SK-N-SH (cell line): ENCODE data around the gene PRSS56. TPM values are rescaled to one million over a fixed set of nuclear protein-coding genes. Genes with fewer than 3 reads are reported as not detected.

Experiments
- CTCF ChIA-PET: fragments of 300-600, 350-600 bp; formaldehyde crosslinking; extraction: SDS; loops from one replicate; lab custom pipeline; 2021; lab: Yijun Ruan, JAX
- POLR2A ChIA-PET: fragments of 350-600 bp; sonication (Branson Sonifier 250); formaldehyde crosslinking; extraction: SDS; loops from one replicate; lab custom pipeline; 2020; ENCODE audit warnings: antibody characterized with exemption, inconsistent platforms; lab: Yijun Ruan, JAX
- DNase-seq: peaks from one replicate; pipeline ENCODE4 v3.0.0; 2012
- H2AFZ ChIP-seq: fragments of 200-600 bp; sonication (generic); 2 replicates; pipeline ENCODE4 v1.8.1; 2016; ENCODE audit warnings: antibody characterized with exemption, mild to moderate bottlenecking, low read depth
- H3F3A ChIP-seq: fragments of 200-600 bp; sonication (generic); replicated peaks from 2 replicates; pipeline ENCODE3; 2016; ENCODE audit warnings: antibody characterized with exemption, mild to moderate bottlenecking; ENCODE audit not compliant: insufficient read depth
- H3K27ac ChIP-seq, 2 experiments: fragments of 200-500 bp in 1 of 2; fragments of 200-600 bp in 1 of 2; sonication (Bioruptor generic) in 1 of 2; sonication (generic), shearing (Covaris generic) in 1 of 2; 2 replicates each; pipeline versions ENCODE4 v1.5.1 to v1.6.1; 2014 to 2016; ENCODE audit warnings: low read depth in 2 of 2, inconsistent platforms in 1 of 2, low read length in 1 of 2, mild to moderate bottlenecking in 1 of 2, mixed read lengths in 1 of 2
- H3K27me3 ChIP-seq: fragments of 200-600 bp; sonication (generic), shearing (Covaris generic); 2 replicates; pipeline ENCODE4 v1.6.1; 2016; ENCODE audit warnings: mixed run types; ENCODE audit not compliant: insufficient read depth
- H3K36me3 ChIP-seq, 2 experiments: fragments of 200-500 bp in 1 of 2; fragments of 200-600 bp in 1 of 2; sonication (Bioruptor generic) in 1 of 2; sonication (generic) in 1 of 2; replicated peaks in 1 of 2; 2 replicates each; pipeline versions ENCODE3 to v1.5.1; 2014 to 2016; ENCODE audit warnings: low read length in 1 of 2, mild to moderate bottlenecking in 1 of 2; ENCODE audit not compliant: insufficient read depth in 2 of 2, control insufficient read depth in 1 of 2
- H3K4me1 ChIP-seq, 2 experiments: fragments of 200-500 bp in 1 of 2; fragments of 200-600 bp in 1 of 2; sonication (Bioruptor generic) in 1 of 2; sonication (generic), shearing (Covaris generic) in 1 of 2; 2 replicates each; pipeline versions ENCODE4 v1.5.1 to v1.6.1; 2014 to 2016; ENCODE audit warnings: low read depth in 1 of 2, low read length in 1 of 2, mixed run types in 1 of 2; ENCODE audit not compliant: insufficient read depth in 2 of 2, control insufficient read depth in 1 of 2
- H3K4me2 ChIP-seq: fragments of 200-600 bp; sonication (generic), shearing (Covaris generic); 2 replicates; pipeline ENCODE4 v1.6.1; 2017; ENCODE audit warnings: mixed run types
- H3K4me3 ChIP-seq, 2 experiments: fragments of 200-500 bp in 1 of 2; fragments of 200-600 bp in 1 of 2; sonication (Bioruptor generic) in 1 of 2; sonication (generic), shearing (Covaris generic) in 1 of 2; 2 replicates each; pipeline versions ENCODE4 v1.5.1 to v1.8.1; 2014 to 2016; ENCODE audit warnings: low read depth in 2 of 2, inconsistent platforms in 1 of 2, low read length in 1 of 2, mild to moderate bottlenecking in 1 of 2, mixed read lengths in 1 of 2, moderate library complexity in 1 of 2
- H3K79me2 ChIP-seq: fragments of 200-600 bp; sonication (generic); 2 replicates; pipeline ENCODE4 v1.8.1; 2017; ENCODE audit warnings: mild to moderate bottlenecking; ENCODE audit not compliant: insufficient read depth
- H3K9ac ChIP-seq: fragments of 200-600 bp; sonication (generic); 2 replicates; pipeline ENCODE4 v1.6.1; 2017; ENCODE audit warnings: mixed run types
- H3K9me2 ChIP-seq: fragments of 200-600 bp; sonication (generic); 2 replicates; pipeline ENCODE4 v1.6.1; 2017; ENCODE audit warnings: mixed run types
- H3K9me3 ChIP-seq: fragments of 200-600 bp; sonication (generic); 2 replicates; pipeline ENCODE4 v1.6.1; 2017; ENCODE audit warnings: mixed run types, mild to moderate bottlenecking, moderate library complexity
- H4K20me1 ChIP-seq: fragments of 200-600 bp; sonication (generic); 2 replicates; pipeline ENCODE4 v1.6.1; 2017; ENCODE audit warnings: mild to moderate bottlenecking, mixed run types; ENCODE audit not compliant: insufficient read depth
- CHD2 ChIP-seq: fragments of 150-350 bp; IDR thresholded peaks from 2 replicates; pipeline ENCODE4 v1.6.1; 2018; ENCODE audit warnings: low read length; ENCODE audit not compliant: partially characterized antibody
- ELF1 ChIP-seq: IDR thresholded peaks from 2 replicates; pipeline ENCODE4 v1.4.0; 2012
- FOSL2 ChIP-seq: IDR thresholded peaks from 2 replicates; pipeline ENCODE4 v1.4.0; 2012; ENCODE audit warnings: low read depth, mild to moderate bottlenecking, moderate library complexity, borderline replicate concordance
- FOXM1 ChIP-seq: IDR thresholded peaks from 2 replicates; pipeline ENCODE4 v1.4.0; 2012; ENCODE audit warnings: low read depth, mild to moderate bottlenecking
- GABPA ChIP-seq: IDR thresholded peaks from 2 replicates; pipeline ENCODE4 v1.4.0; 2012; ENCODE audit warnings: low read depth, mild to moderate bottlenecking
- MXI1 ChIP-seq: IDR thresholded peaks from 2 replicates; pipeline ENCODE4 v1.6.1; 2012; ENCODE audit warnings: mild to moderate bottlenecking, low read depth, low read length, improper control_type of control experiment
- NFIC ChIP-seq: IDR thresholded peaks from 2 replicates; pipeline ENCODE4 v1.4.0; 2012; ENCODE audit warnings: borderline replicate concordance
- POLR2AphosphoS5 ChIP-seq: IDR thresholded peaks from 2 replicates; pipeline ENCODE4 v1.6.1; 2012; ENCODE audit warnings: low read depth, low read length
- RCOR1 ChIP-seq: fragments of 150-350 bp; IDR thresholded peaks from 2 replicates; pipeline ENCODE4 v1.6.1; 2017; ENCODE audit warnings: antibody characterized with exemption, low read length
- RFX5 ChIP-seq: IDR thresholded peaks from 2 replicates; pipeline ENCODE4 v1.6.1; 2012; ENCODE audit warnings: mild to moderate bottlenecking, improper control_type of control experiment, low read length
- RXRA ChIP-seq: IDR thresholded peaks from 2 replicates; pipeline ENCODE4 v1.4.0; 2012; ENCODE audit warnings: low read depth, mild to moderate bottlenecking, borderline replicate concordance
- TEAD4 ChIP-seq: IDR thresholded peaks from 2 replicates; pipeline ENCODE4 v1.4.0; 2012; ENCODE audit warnings: mild to moderate bottlenecking, borderline replicate concordance; ENCODE audit not compliant: insufficient read depth
- YY1 ChIP-seq: IDR thresholded peaks from 2 replicates; pipeline ENCODE4 v1.4.0; 2012; ENCODE audit warnings: low read depth, mild to moderate bottlenecking
- WGBS: methylation state at CpG from one replicate; pipeline ENCODE4 v1.1.6; 2017; ENCODE audit warnings: low lambda C conversion rate; 5-methylcytosine and 5-hydroxymethylcytosine counted together
- polyA plus RNA-seq, 3 experiments: library from polyadenylated mRNA; depleted of rRNA; stranded (reverse); fragments of >200 nt; gene quantifications; 2 replicates each; pipeline ENCODE4 v1.2.3, GENCODE V29; 2012
- TF ChIP-seq, protein P1 (sequence below): fragments of 150-350 bp; IDR thresholded peaks from 2 replicates; pipeline ENCODE4 v1.6.1; 2017; ENCODE audit warnings: antibody characterized with exemption, low read length, low read depth, borderline replicate concordance
- TF ChIP-seq, protein P2 (sequence below): fragments of 200-600 bp; sonication (generic); IDR thresholded peaks from 2 replicates; pipeline ENCODE4 v1.6.1; 2017; ENCODE audit warnings: antibody characterized with exemption, mild to moderate bottlenecking, moderate library complexity
- TF ChIP-seq, protein P3 (sequence below): IDR thresholded peaks from 2 replicates; pipeline ENCODE4; 2012

Gene PRSS56
- polyA plus RNA-seq, 1 of the 3 experiments (the other 2 are of a cell fraction), result not detected

DNA sequence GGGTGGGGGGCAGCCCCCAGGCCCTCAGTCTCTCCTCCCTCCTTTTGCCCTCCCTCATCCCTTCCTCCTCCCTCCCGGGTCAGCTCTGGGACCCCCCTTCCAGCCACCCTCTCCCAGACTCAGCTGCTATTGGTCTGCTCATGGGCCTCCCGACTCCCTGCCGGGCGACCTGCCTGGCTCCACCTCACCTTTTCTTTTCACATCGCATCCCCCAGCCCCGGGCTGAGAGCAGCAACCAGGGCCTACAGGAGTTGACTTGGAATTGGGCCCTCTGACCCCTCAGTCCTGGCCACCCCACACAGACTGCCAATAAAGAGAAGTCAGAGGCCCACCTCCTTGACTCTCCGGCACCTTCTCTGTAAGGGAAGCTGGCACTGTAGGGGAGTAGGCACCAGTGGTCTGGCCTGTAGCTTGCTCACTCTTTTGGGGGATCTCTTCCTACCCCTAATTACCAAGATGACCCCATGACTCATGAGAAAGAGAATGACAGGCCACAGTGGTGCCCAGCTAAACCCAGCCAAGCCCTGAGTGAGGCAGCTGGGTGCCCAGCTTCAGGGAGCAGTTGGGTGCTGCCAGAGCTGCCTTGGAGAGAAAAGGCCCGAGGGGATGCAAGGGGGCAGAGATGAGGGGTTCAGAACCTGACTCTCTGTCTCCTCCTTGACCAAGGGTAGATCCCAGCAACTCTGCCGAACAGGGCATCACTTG lies 30.5 kb upstream of the PRSS56 start:
- no peaks in the 10 kb centered on the region for H3K79me2 ChIP-seq
- no peaks in the 10 kb centered on the region for H3F3A ChIP-seq
- no peak overlapping the region for H3K4me2 ChIP-seq
- no peaks in the 10 kb centered on the region for H4K20me1 ChIP-seq
- peaks cover 16% of the 10 kb centered on the region for H3K27me3 ChIP-seq
- no peaks in the 10 kb centered on the region for H3K9me2 ChIP-seq
- ChIA-PET POLR2A (interaction anchor here (0.6 kb wide), 1 partner anchor 28 kb away, joined by 3 read pairs; no protein-coding TSS in a partner anchor), CTCF (interaction anchor here (1.0 to 1.7 kb wide), 3 partner anchors 25 to 43 kb away, joined by 3 to 7 read pairs (median 3); no protein-coding TSS in a partner anchor)
- TF ChIP-seq FOXM1, result no peak
- TF ChIP-seq RXRA, result no peak
- TF ChIP-seq, protein P1, sequence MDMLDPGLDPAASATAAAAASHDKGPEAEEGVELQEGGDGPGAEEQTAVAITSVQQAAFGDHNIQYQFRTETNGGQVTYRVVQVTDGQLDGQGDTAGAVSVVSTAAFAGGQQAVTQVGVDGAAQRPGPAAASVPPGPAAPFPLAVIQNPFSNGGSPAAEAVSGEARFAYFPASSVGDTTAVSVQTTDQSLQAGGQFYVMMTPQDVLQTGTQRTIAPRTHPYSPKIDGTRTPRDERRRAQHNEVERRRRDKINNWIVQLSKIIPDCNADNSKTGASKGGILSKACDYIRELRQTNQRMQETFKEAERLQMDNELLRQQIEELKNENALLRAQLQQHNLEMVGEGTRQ, result no peak
- no peak for TF ChIP-seq TEAD4
- no peak for TF ChIP-seq RCOR1
- no peak for TF ChIP-seq NFIC
- TF ChIP-seq POLR2AphosphoS5, result no peak
- TF ChIP-seq, protein P2, sequence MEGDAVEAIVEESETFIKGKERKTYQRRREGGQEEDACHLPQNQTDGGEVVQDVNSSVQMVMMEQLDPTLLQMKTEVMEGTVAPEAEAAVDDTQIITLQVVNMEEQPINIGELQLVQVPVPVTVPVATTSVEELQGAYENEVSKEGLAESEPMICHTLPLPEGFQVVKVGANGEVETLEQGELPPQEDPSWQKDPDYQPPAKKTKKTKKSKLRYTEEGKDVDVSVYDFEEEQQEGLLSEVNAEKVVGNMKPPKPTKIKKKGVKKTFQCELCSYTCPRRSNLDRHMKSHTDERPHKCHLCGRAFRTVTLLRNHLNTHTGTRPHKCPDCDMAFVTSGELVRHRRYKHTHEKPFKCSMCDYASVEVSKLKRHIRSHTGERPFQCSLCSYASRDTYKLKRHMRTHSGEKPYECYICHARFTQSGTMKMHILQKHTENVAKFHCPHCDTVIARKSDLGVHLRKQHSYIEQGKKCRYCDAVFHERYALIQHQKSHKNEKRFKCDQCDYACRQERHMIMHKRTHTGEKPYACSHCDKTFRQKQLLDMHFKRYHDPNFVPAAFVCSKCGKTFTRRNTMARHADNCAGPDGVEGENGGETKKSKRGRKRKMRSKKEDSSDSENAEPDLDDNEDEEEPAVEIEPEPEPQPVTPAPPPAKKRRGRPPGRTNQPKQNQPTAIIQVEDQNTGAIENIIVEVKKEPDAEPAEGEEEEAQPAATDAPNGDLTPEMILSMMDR, result no peak
- TF ChIP-seq CHD2, result no peak
- TF ChIP-seq RFX5, result no peak
- TF ChIP-seq, protein P3, sequence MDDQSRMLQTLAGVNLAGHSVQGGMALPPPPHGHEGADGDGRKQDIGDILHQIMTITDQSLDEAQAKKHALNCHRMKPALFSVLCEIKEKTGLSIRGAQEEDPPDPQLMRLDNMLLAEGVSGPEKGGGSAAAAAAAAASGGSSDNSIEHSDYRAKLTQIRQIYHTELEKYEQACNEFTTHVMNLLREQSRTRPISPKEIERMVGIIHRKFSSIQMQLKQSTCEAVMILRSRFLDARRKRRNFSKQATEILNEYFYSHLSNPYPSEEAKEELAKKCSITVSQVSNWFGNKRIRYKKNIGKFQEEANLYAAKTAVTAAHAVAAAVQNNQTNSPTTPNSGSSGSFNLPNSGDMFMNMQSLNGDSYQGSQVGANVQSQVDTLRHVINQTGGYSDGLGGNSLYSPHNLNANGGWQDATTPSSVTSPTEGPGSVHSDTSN, result no peak
- no peak for TF ChIP-seq MXI1
- TF ChIP-seq ELF1, result no peak
- TF ChIP-seq YY1, result no peak
- no peak for TF ChIP-seq FOSL2
- no peak for TF ChIP-seq GABPA
- H2AFZ ChIP-seq, result no peak overlapping the region
- H3K4me3 ChIP-seq, result no peak overlapping the region
- DNase-seq, result peak; percentile 27
- no peak overlapping the region for H3K27ac ChIP-seq
- H3K36me3 ChIP-seq, result no peaks in the 10 kb centered on the region
- 68% methylated on average over 8 of the region's 9 CpGs for WGBS
- no peak overlapping the region for H3K9ac ChIP-seq
- no peaks in the 10 kb centered on the region for H3K9me3 ChIP-seq
- H3K4me1 ChIP-seq, result peaks cover 0 to 6% of the 10 kb centered on the region in 2 experiments; a peak in 1 of 4 replicates
